ENCODE data around the gene PARP1.
A peak's percentile ranks its signal among the peaks of the same experiment; 100 is the strongest.

Gene PARP1

GRCh38 chr1:226403201-226404034 lies 4.5 kb downstream of the PARP1 start:
- Histone ChIP-seq H2AK5ac (ENCODE audit: low read length, severe bottlenecking) (no peak overlapping the region), H3K79me1 (replicated peaks; ENCODE audit: low read length, poor library complexity, severe bottlenecking) (peaks cover 26% of the 10 kb centered on the region), H4K8ac (ENCODE audit: low read length) (no peak overlapping the region), H2BK120ac (ENCODE audit: low read depth, low read length) (no peak overlapping the region), H3K36me3 (ENCODE audit: control insufficient read depth in 1 of 2, insufficient read depth in 2 of 2, low read depth in 1 of 2, low read length in 2 of 2) (peaks cover 23 to 34% of the 10 kb centered on the region in 2 experiments), H2BK5ac (ENCODE audit: low read depth, low read length, poor library complexity, severe bottlenecking) (no peak overlapping the region), H3K4ac (ENCODE audit: low read depth in 1 of 2, low read length in 2 of 2) (no peak overlapping the region), H3K27me3 (ENCODE audit: control insufficient read depth in 1 of 2, insufficient read depth in 1 of 2, low read length in 2 of 2) (no peaks in the 10 kb centered on the region), H3K14ac (ENCODE audit: low read length in 2 of 2) (no peak overlapping the region), H3K27ac (ENCODE audit: low read length, poor library complexity, severe bottlenecking) (no peak overlapping the region), H3K4me1 (ENCODE audit: control insufficient read depth, insufficient read depth, low read depth, low read length) (peaks cover 25% of the 10 kb centered on the region), H2BK15ac (ENCODE audit: low read depth, poor library complexity, severe bottlenecking) (no peak overlapping the region), H3K4me3 (ENCODE audit: insufficient read depth in 1 of 2, low read depth in 1 of 2, low read length in 2 of 2) (no peak overlapping the region), H3K9me3 (ENCODE audit: control insufficient read depth, low read length) (no peaks in the 10 kb centered on the region), H3K18ac (ENCODE audit: low read depth in 1 of 2, low read length in 2 of 2) (no peak overlapping the region), H2AFZ (ENCODE audit: low read depth, low read length) (no peak overlapping the region), H2BK12ac (ENCODE audit: low read length in 2 of 2) (no peak overlapping the region), H3K9ac (ENCODE audit: low read length) (no peak overlapping the region), H4K91ac (ENCODE audit: low read length) (no peak overlapping the region), H3K4me2 (ENCODE audit: low read length, poor library complexity, severe bottlenecking) (no peak overlapping the region), H3K23ac (ENCODE audit: low read length in 2 of 2) (no peak overlapping the region)
- WGBS, result 93% methylated on average over 13 of the region's 15 CpGs
- DNase-seq, result peak; percentile 55

GRCh38 chr1:226402739-226403165 lies 5.1 kb downstream of the PARP1 start:
- H3K27ac ChIP-seq (ENCODE audit: low read length, poor library complexity, severe bottlenecking), result no peak overlapping the region
- H2AK5ac ChIP-seq (ENCODE audit: low read length, severe bottlenecking), result no peak overlapping the region
- no peak overlapping the region for H3K4ac ChIP-seq (ENCODE audit: low read depth in 1 of 2, low read length in 2 of 2)
- H3K27me3 ChIP-seq (ENCODE audit: control insufficient read depth in 1 of 2, insufficient read depth in 1 of 2, low read length in 2 of 2), result no peaks in the 10 kb centered on the region
- H3K18ac ChIP-seq (ENCODE audit: low read depth in 1 of 2, low read length in 2 of 2), result no peak overlapping the region
- no peak overlapping the region for H2BK12ac ChIP-seq (ENCODE audit: low read length in 2 of 2)
- H2BK120ac ChIP-seq (ENCODE audit: low read depth, low read length), result no peak overlapping the region
- no peak for DNase-seq
- no peak overlapping the region for H4K8ac ChIP-seq (ENCODE audit: low read length)
- WGBS, result 99% methylated on average over 4 of the region's 4 CpGs
- H2BK5ac ChIP-seq (ENCODE audit: low read depth, low read length, poor library complexity, severe bottlenecking), result no peak overlapping the region
- no peak overlapping the region for H3K4me2 ChIP-seq (ENCODE audit: low read length, poor library complexity, severe bottlenecking)
- H3K4me1 ChIP-seq (ENCODE audit: control insufficient read depth, insufficient read depth, low read depth, low read length), result peaks cover 24% of the 10 kb centered on the region
- no peak overlapping the region for H3K23ac ChIP-seq (ENCODE audit: low read length in 2 of 2)
- no peak overlapping the region for H4K91ac ChIP-seq (ENCODE audit: low read length)
- no peak overlapping the region for H3K9ac ChIP-seq (ENCODE audit: low read length)
- peaks cover 26% of the 10 kb centered on the region for H3K79me1 ChIP-seq (replicated peaks; ENCODE audit: low read length, poor library complexity, severe bottlenecking)
- H2AFZ ChIP-seq (ENCODE audit: low read depth, low read length), result no peak overlapping the region
- no peak overlapping the region for H3K4me3 ChIP-seq (ENCODE audit: insufficient read depth in 1 of 2, low read depth in 1 of 2, low read length in 2 of 2)
- peaks cover 23 to 34% of the 10 kb centered on the region in 2 experiments for H3K36me3 ChIP-seq (ENCODE audit: control insufficient read depth in 1 of 2, insufficient read depth in 2 of 2, low read depth in 1 of 2, low read length in 2 of 2)
- H3K14ac ChIP-seq (ENCODE audit: low read length in 2 of 2), result no peak overlapping the region
- H3K9me3 ChIP-seq (ENCODE audit: control insufficient read depth, low read length), result no peaks in the 10 kb centered on the region
- H2BK15ac ChIP-seq (ENCODE audit: low read depth, poor library complexity, severe bottlenecking), result no peak overlapping the region

- no peaks in the 10 kb centered on the region for H3K9me3 ChIP-seq (ENCODE audit: control insufficient read depth, low read length)
- H2AFZ ChIP-seq (ENCODE audit: low read depth, low read length), result no peak overlapping the region
- peaks cover 33% of the 10 kb centered on the region for H3K79me1 ChIP-seq (replicated peaks; ENCODE audit: low read length, poor library complexity, severe bottlenecking)
- H4K8ac ChIP-seq (ENCODE audit: low read length), result no peak overlapping the region
- H2BK5ac ChIP-seq (ENCODE audit: low read depth, low read length, poor library complexity, severe bottlenecking), result no peak overlapping the region
- H3K27ac ChIP-seq (ENCODE audit: low read length, poor library complexity, severe bottlenecking), result no peak overlapping the region
- 98% methylated on average over 7 of the region's 9 CpGs for WGBS
- H3K4me3 ChIP-seq (ENCODE audit: insufficient read depth in 1 of 2, low read depth in 1 of 2, low read length in 2 of 2), result no peak overlapping the region
- H3K4me2 ChIP-seq (ENCODE audit: low read length, poor library complexity, severe bottlenecking), result no peak overlapping the region
- no peak overlapping the region for H3K23ac ChIP-seq (ENCODE audit: low read length in 2 of 2)
- no peak overlapping the region for H3K9ac ChIP-seq (ENCODE audit: low read length)
- no peak overlapping the region for H4K91ac ChIP-seq (ENCODE audit: low read length)
- H3K27me3 ChIP-seq (ENCODE audit: control insufficient read depth in 1 of 2, insufficient read depth in 1 of 2, low read length in 2 of 2), result no peaks in the 10 kb centered on the region
- no peak overlapping the region for H2AK5ac ChIP-seq (ENCODE audit: low read length, severe bottlenecking)
- H2BK12ac ChIP-seq (ENCODE audit: low read length in 2 of 2), result no peak overlapping the region
- no peak overlapping the region for H3K14ac ChIP-seq (ENCODE audit: low read length in 2 of 2)
- no peak overlapping the region for H2BK15ac ChIP-seq (ENCODE audit: low read depth, poor library complexity, severe bottlenecking)
- no peak overlapping the region for H3K4ac ChIP-seq (ENCODE audit: low read depth in 1 of 2, low read length in 2 of 2)
- DNase-seq, result no peak
- H3K4me1 ChIP-seq (ENCODE audit: control insufficient read depth, insufficient read depth, low read depth, low read length), result peaks cover 29% of the 10 kb centered on the region
- H2BK120ac ChIP-seq (ENCODE audit: low read depth, low read length), result no peak overlapping the region
- peaks cover 23 to 34% of the 10 kb centered on the region in 2 experiments for H3K36me3 ChIP-seq (ENCODE audit: control insufficient read depth in 1 of 2, insufficient read depth in 2 of 2, low read depth in 1 of 2, low read length in 2 of 2)
- H3K18ac ChIP-seq (ENCODE audit: low read depth in 1 of 2, low read length in 2 of 2), result no peak overlapping the region
Observed at GRCh38 chr1:226401355-226402303, 6.3 kb downstream of the PARP1 start.

All from mesenchymal stem cell (in vitro differentiated cells and primary cell).